Measurements from ENCODE around the gene RPS17. TPM values are rescaled to one million over a fixed set of nuclear protein-coding genes. Genes with fewer than 3 reads are reported as not detected.

RPS17 gene
- total RNA-seq, 1 experiment from 2014 or later, result 2,707 TPM

DNA sequence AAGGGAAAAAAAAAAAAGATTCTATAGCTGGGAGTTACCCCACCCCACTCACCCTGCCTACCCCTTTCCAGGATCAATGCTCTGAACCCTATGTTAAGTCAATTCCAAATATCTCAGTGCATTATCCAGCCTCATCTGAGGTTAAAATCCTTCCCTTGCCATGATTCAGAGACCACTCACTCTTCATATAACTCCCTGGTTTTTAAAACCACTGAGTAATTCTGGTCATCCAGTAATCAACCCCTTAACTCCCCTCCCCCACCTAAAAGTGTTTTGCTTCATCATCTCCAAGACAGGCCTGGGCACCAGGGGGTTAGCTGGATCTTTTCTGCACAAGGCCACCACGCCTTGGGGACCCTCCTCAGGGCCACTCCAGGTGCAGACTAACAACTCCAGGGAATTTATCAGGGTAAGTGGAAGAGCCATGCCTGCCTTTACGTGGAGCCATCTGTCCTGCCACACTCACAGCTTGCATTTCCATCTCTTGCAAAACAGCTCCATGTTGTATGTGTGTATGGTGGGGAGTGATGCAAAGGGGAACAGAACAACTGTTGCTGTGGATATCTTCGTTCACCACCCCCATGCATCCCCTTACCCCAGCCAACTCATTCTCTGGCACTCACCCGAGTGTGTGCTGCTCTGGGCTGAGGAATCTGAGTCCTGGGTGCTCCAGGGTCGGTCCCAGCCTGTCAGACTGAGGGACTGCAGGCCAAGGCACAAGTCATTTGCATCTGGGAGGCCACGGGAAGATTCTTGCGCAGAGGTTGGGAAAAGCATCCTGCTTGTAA is 30.7 kb upstream of the RPS17 start:
- peaks cover 14% of the 10 kb centered on the region for H3K27me3 Mint-ChIP-seq (ENCODE audit: insufficient read depth, unreplicated experiment)

DNA sequence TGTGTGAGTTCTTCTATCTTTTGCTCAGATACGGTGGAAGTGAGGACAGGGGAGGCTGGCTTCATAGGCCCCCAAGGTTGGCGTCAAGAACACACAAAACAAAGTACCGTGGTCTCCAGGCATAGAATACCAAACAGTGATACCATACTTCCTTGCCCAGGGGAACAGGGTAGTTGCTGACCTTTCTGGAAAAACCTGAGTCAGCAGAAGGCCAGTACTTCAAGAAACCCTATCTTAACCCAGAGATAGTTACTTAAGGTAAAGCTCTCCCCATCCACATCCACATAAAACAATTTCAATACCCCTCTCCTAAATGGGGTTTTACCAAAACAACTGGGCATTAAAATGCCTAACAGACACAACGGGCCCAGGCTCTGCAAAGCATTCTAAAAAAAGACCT is 29.6 kb upstream of the RPS17 start:
- ChIA-PET CTCF (no interaction called here), POLR2A (no interaction called here)
- Mint-ChIP-seq H3K27ac (ENCODE audit: low read depth, unreplicated experiment) (no peak overlapping the region), H3K4me1 (ENCODE audit: insufficient read depth, unreplicated experiment) (no peaks in the 10 kb centered on the region), H3K4me3 (ENCODE audit: unreplicated experiment) (no peak overlapping the region), H3K9me3 (ENCODE audit: unreplicated experiment) (no peaks in the 10 kb centered on the region), H3K27me3 (ENCODE audit: insufficient read depth, unreplicated experiment) (peaks cover 3% of the 10 kb centered on the region), H3K36me3 (ENCODE audit: insufficient read depth, unreplicated experiment) (no peaks in the 10 kb centered on the region)
- intact Hi-C loops (cut with micrococcal nuclease), result no loop called here
- TF ChIP-seq, protein P1, sequence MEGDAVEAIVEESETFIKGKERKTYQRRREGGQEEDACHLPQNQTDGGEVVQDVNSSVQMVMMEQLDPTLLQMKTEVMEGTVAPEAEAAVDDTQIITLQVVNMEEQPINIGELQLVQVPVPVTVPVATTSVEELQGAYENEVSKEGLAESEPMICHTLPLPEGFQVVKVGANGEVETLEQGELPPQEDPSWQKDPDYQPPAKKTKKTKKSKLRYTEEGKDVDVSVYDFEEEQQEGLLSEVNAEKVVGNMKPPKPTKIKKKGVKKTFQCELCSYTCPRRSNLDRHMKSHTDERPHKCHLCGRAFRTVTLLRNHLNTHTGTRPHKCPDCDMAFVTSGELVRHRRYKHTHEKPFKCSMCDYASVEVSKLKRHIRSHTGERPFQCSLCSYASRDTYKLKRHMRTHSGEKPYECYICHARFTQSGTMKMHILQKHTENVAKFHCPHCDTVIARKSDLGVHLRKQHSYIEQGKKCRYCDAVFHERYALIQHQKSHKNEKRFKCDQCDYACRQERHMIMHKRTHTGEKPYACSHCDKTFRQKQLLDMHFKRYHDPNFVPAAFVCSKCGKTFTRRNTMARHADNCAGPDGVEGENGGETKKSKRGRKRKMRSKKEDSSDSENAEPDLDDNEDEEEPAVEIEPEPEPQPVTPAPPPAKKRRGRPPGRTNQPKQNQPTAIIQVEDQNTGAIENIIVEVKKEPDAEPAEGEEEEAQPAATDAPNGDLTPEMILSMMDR (IDR thresholded peaks at IDR 0.05; ENCODE audit: unreplicated experiment), result no peak
- no peak for DNase-seq (ENCODE audit: unreplicated experiment)
- BruUV-seq (replicated peaks), result no TSS peak

More for the DNA sequence above, 30.7 kb upstream of the RPS17 start:
- no peaks in the 10 kb centered on the region for H3K36me3 Mint-ChIP-seq (ENCODE audit: insufficient read depth, unreplicated experiment)
- H3K9me3 Mint-ChIP-seq (ENCODE audit: unreplicated experiment), result no peaks in the 10 kb centered on the region
- TF ChIP-seq, protein P1 (IDR thresholded peaks at IDR 0.05; ENCODE audit: unreplicated experiment), result no peak
- no peak overlapping the region for H3K4me3 Mint-ChIP-seq (ENCODE audit: unreplicated experiment)
- H3K27ac Mint-ChIP-seq (ENCODE audit: low read depth, unreplicated experiment), result no peak overlapping the region
- POLR2A ChIA-PET, result interaction anchor here (2.0 kb wide), 1 partner anchor 11 kb away, joined by 6 read pairs; no protein-coding TSS in a partner anchor
- CTCF ChIA-PET, result no interaction called here
- no peak for DNase-seq (ENCODE audit: unreplicated experiment)
- no TSS peak for BruUV-seq (replicated peaks)
- no peaks in the 10 kb centered on the region for H3K4me1 Mint-ChIP-seq (ENCODE audit: insufficient read depth, unreplicated experiment)
- intact Hi-C loops (cut with micrococcal nuclease), result no loop called here

DNA sequence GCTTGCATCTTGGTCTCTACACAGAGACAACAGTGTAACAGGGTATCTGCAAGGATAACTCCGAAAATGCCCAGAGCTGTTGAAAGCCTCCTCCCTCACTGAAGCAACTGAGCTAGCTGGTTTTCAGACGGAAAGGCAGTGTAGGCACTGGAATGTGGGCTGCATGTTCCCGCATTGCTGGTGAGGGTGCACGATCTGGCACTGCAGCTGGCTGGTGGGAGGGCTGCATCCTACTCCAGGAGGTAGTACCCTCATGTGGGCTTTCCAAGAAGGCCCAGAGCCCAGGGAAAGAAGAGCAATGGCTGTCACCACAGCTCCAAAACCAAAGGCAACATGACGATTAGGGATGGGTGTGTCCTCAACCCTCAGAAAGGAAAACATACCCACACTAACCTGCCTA is 28.7 kb upstream of the RPS17 start:
- no peak for DNase-seq (ENCODE audit: unreplicated experiment)
- no peak overlapping the region for H3K27ac Mint-ChIP-seq (ENCODE audit: low read depth, unreplicated experiment)
- no peaks in the 10 kb centered on the region for H3K27me3 Mint-ChIP-seq (ENCODE audit: insufficient read depth, unreplicated experiment)
- BruUV-seq (replicated peaks), result no TSS peak
- H3K4me1 Mint-ChIP-seq (ENCODE audit: insufficient read depth, unreplicated experiment), result no peaks in the 10 kb centered on the region
- no peaks in the 10 kb centered on the region for H3K36me3 Mint-ChIP-seq (ENCODE audit: insufficient read depth, unreplicated experiment)
- TF ChIP-seq, protein P1 (IDR thresholded peaks at IDR 0.05; ENCODE audit: unreplicated experiment), result no peak
- POLR2A ChIA-PET, result no interaction called here
- no peak overlapping the region for H3K4me3 Mint-ChIP-seq (ENCODE audit: unreplicated experiment)
- H3K9me3 Mint-ChIP-seq (ENCODE audit: unreplicated experiment), result no peaks in the 10 kb centered on the region
- intact Hi-C loops (cut with micrococcal nuclease), result no loop called here
- CTCF ChIA-PET, result interaction anchor here (0.6 kb wide), 1 partner anchor 74 kb away, joined by 3 read pairs; no protein-coding TSS in a partner anchor

DNA sequence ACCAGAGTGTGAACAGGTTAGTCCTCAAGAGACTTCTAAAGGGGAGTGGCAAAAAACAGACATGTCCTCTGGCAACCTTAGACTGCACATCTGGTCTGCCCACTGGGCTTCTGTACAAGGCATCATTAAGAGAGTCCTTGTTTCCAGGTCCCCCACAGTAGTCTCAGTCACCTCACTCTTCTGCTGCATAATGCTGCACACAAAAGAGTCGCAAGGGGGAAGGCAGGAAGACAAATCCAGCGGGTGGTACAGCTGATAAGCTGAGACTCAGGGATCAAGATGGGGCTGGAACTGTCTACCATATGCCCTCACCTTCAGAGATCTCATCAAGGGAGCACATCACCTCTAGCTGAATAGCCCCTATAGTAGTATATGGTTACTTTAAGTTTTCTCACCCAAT is 27.4 kb upstream of the RPS17 start:
- intact Hi-C loops (cut with micrococcal nuclease), result no loop called here
- ChIA-PET CTCF (interaction anchor here (1.4 kb wide), 1 partner anchor 27 kb away, joined by 5 read pairs; the partner anchor contains the start of gene RPS17), POLR2A (no interaction called here)
- Mint-ChIP-seq H3K9me3 (ENCODE audit: unreplicated experiment) (no peaks in the 10 kb centered on the region), H3K4me3 (ENCODE audit: unreplicated experiment) (no peak overlapping the region), H3K27ac (ENCODE audit: low read depth, unreplicated experiment) (no peak overlapping the region), H3K36me3 (ENCODE audit: insufficient read depth, unreplicated experiment) (no peaks in the 10 kb centered on the region), H3K4me1 (ENCODE audit: insufficient read depth, unreplicated experiment) (no peaks in the 10 kb centered on the region), H3K27me3 (ENCODE audit: insufficient read depth, unreplicated experiment) (no peaks in the 10 kb centered on the region)
- DNase-seq (ENCODE audit: unreplicated experiment), result no peak
- no TSS peak for BruUV-seq (replicated peaks)
- TF ChIP-seq, protein P1 (IDR thresholded peaks at IDR 0.05; ENCODE audit: unreplicated experiment), result no peak

Data from MCF 10A (cell line).